Measurements from ENCODE around the gene ATP5F1E.
"Not testable (repeated sequence)": the region's sequence is repeated elsewhere in the genome, so short reads cannot be mapped to it uniquely, and the experiment has no call there.

Gene ATP5F1E

DNA sequence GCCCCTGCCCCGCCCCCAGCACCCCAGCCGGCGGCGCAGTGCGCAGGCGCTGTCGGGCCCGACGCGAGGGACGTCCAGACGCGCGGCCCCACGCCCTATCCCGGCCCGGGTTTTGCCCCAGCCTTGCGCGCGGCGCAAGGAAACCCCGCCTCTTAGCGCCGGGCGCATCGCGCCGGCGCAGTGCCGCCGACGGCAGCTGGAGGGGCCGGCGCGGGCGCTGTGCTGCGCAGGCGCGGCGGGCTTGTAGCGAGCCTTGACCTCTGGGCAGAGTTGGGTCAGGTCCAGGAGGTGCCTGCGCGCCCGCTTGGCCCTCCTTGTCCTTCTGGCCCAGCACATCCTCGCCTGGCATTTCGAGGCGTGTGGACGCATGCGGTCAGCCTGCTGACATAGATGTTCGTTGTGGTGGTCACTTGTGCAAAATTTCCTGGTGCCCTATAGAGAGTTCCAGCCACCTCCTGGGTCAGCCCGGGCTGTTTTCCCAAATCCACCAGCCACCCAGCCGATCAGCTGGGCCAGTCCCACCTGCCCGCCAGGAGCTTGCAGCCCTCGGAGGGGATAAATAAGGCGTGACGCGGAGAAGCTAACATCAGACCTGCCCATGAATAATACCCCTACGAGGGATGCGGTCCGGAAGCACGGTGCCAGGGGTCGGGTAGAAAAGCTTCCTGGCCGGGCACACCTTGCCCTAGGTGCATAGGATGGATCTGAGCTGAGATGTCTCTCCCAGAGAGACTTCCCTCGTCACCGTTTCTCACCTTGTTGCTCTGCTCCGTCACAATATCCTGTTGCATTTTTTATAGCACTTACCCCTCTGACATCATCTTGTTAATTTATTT is 10.9 kb upstream of the ATP5F1E start:
- peak; percentile 78 to 79 for DNase-seq (ENCODE audit: low read depth in 2 of 2)

DNA sequence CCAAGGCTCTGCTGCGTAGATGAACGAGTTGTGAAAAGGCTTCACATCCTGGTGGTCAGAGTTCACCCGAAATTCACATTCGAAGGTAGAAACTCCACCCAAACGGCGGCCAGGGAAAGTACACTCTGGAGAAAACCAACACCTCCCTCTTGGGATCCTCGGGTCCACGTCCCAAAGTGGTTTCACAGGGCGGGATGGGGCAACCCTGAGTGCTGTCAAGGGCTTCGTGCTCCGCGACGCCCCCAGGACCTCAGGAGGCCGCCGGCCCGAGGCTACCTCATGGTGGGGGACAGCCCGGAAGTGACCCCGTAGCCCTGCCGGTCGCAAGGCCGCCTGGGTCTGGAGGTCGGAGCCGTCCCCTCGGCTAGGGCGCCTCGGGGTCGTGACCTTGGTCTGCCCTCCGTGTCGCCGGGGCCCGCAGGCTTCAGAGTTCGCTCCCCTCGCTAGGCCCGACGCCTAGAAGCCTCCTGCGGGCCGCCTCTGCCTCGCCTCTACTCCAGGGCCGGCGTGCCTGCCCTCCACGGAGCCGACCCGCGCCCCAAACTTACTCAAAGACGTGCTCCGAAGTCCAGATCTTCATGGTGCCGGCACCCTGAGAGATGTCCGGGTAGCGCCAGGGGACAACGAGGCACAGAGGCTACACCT is 10.1 kb upstream of the ATP5F1E start, which contains the start of gene PRELID3B:
TSS of gene PRELID3B (minus strand) at position 636 of the 645 bp plus-strand sequence. CDS start at position 580, 56 bp downstream.
- DNase-seq (ENCODE audit: low read depth in 2 of 2) = no peak

DNA sequence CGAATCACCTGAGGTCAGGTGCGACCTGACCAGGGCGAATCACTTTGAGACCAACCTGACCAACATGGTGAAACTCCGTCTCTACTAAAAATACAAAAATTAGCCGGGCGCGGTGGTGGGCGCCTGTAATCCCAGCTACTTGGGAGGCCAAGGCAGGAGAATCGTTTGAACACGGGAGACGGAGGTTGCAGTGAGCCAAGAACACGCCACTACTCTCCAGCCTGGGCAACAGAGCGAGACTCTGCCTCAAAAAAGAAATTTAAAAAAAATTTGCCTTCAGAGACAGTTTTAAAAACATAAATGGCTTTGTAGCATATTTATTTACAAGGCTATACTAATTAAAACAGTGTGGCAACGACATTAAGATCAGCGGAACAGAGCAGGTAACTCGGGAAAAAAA is 9.4 kb upstream of the ATP5F1E start:
- DNase-seq (ENCODE audit: low read depth in 2 of 2) = not testable (repeated sequence)

DNA sequence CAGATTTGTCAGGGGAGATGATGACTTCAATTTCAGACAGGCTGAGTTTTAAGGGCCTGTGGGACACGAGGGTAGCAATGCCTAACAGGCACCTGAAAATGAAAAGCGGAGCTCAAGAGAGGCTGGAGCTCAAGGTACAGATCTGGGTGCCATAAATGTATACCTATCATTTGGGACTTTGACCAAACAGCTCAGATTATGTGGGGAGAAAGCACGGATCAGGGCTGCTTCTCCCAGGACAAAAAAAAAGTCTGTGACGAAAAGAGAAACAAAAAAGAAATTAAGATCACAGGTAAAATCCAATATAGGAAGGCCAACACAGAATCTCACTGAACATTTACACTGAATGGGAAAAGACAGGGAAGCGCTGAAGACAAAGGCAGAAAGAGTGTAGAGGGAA is 8.5 kb upstream of the ATP5F1E start:
- no peak for DNase-seq (ENCODE audit: low read depth in 2 of 2)

DNA sequence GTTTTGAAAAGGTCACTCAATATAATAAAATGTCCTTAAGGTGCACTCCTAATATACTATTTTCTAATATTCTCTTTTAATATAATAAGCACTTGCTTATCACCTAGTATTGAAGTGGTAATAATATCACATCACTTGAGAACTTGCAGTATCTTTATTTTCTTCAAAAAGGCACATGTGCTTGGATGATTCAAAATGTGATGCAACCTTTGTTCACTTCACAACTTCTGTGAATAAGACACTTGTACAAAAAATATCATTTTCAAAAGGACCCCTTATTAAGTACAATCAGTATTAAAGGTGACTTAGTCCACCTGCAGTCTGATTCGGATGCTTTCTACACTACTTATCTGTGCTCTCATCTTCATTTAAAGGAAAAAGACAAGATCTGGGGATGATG is 7.1 kb upstream of the ATP5F1E start:
- DNase-seq (ENCODE audit: low read depth in 2 of 2) = no peak

DNA sequence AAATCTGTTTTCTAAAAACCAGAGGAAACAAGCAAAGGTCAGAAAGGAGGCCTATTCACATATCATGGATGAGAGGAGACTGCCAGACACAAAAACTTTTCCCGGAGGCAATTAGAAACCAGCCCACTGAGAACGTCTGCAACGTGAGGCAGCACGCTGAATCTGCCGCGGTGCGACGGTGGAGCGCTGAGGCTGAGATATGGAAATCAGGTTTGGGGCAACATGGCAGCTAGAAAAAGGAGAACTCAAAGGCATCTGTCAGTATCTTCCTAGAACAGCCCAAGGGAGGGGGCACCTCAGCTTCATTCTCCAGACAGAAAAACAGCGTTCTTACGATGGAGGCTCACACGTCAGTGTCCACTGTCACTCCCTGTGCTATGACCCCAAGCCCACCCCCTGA is 5.3 kb upstream of the ATP5F1E start:
- no peak for DNase-seq (ENCODE audit: low read depth in 2 of 2)

DNA sequence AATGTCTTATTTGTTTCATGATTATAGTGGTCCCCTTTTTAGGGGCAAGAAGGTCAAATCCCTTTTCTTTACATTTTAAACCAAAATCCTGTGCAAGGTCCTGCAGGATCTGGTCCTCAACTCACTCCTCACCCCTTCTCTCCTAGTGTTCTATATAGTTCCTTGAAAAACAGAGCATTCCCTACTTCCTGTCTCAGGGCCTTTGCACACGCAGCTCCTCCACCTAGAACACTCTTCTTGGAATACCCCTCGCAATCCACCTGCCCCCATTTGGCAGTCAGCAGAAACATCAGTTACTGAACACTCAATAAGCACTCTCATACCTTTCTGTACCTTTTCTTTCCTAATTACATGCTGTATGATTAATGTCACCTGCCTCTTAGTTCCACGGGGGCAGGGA is 3.2 kb upstream of the ATP5F1E start:
- no peak for DNase-seq (ENCODE audit: low read depth in 2 of 2)

DNA sequence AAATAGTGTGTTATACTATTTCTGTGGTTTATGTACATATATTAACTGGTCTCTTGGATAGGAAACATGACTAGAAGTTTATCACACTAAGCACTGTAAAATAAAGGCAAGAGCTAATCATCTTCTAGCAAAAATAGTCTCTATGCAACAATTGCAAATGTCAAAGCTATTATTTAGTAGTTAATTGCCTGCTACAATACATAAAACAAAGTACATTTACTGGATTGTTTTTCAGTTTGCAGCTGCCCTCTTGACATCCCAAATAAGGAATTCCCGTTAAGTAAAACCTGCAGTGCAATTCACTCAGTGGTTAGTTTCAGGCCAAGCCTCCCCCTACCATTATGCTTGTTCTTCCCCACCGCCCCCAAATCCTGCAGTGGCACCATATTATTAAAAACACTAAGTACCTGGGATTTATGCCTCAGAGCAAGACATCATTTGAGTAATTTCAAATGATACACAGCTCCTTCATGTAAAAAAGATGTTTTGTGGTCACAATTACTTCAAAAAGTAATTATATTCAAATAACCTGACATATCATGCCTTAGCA is 1.6 kb upstream of the ATP5F1E start:
- DNase-seq (ENCODE audit: low read depth in 2 of 2) = no peak

DNA sequence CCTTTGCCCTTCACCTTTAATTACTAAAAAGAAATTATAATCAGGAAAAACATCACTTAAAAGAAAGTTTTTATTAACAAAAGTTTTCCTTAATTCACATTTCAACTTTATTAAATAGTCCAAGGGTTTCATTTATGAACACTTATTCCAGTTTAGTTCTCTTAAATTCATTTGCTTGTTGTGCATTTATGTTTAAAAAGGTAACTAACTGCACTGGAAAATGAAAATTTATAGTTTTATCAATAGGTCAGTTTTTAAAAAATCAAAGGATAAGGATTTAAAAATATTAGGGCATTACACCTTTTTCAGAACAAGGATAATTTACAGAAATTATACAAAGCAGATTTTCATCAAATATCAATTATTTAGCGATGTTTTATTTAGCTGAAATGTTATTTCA is 958 bp upstream of the ATP5F1E start:
- DNase-seq (ENCODE audit: low read depth in 2 of 2) = no peak

DNA sequence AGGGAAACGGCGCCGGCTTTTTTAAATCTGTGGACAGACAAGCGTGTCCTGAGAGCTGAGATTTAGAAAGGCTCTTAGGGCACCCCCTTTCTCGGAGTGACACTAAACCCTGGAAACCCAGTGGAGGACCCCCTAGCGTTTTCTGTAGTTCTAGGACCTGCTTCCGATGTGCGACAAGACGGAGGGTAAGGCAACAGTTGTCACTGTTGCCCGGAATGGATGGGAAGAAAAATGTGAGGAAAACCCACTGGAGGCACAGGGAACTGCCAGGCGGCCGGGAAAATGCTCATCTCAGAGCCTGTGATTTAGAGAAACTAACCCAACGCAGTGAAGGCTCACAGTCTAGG is 551 bp upstream of the ATP5F1E start:
- DNase-seq (ENCODE audit: low read depth in 2 of 2) = no peak

DNA sequence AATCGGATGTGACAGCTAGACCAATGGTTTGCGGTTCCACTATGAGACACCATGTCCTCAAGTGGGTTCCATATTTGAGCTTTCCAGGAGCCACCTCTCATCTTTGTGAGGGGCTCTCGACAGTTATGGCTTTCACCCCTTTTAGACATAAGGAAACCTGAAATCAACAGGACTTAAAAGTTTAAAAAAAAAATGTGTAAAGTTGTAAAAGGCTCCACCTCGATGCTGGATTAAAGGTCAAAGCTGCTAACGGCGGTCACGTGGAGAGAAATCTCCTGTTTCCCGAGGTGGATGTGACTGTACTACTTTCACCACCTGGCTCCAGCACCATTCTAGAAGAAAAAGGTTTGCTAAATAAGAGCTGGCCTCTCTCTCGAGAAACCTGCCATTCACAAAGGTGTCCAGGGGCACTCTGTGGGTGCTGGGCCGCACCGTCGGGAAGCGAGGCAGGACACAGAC is 542 bp downstream of the ATP5F1E start:
- no peak for DNase-seq (ENCODE audit: low read depth in 2 of 2)

DNA sequence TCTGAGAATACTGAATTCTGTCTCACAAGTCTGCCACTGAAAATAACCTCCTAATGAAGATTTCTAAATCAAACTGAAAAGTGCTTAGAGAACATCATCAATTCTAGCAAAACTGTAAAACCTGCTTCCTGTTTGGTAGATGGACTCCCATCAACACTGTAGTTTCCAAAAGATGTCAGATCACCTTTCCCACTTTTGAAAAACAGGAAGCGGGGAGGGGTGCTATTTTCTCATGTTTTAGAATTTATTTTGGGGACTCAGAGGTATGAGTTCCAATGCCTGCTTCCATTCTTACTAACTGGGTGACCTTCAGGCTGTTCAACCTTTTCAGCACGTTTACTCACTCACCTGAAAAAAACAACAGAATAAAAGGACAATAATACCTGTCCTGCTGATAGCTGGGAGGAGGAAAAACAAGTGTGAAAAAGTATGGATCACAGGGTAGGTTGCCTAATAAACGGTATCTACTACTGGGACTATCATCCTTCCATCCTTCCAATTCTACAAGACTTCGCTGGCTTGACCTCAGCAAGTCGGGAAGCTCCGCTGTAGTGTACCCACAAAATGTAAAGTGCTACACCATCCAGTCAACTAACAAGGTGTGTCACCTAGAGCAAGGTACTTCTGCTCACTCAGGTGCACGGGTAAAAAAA is 1.1 kb downstream of the ATP5F1E start:
- DNase-seq (ENCODE audit: low read depth in 2 of 2) = no peak

DNA sequence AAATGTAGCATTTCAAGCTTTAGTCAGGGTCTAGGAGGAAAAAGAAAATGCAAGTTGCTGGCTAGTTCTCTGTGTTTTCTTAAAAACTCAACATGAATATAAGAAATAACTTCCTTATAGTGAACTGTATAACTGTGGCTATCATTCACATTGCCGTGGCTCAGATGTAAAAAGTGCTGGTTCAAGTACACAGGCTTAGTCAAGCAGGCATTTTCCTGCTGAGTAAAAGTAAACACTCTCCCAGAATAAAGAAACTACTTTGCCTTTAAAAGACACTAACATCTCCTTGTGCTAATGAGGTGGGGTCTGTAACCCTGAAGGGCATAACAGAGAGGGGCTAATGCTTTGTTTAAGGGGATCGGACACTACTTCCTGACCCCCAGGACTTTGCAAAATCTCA is 3.3 kb downstream of the ATP5F1E start:
- no peak for DNase-seq (ENCODE audit: low read depth in 2 of 2)

DNA sequence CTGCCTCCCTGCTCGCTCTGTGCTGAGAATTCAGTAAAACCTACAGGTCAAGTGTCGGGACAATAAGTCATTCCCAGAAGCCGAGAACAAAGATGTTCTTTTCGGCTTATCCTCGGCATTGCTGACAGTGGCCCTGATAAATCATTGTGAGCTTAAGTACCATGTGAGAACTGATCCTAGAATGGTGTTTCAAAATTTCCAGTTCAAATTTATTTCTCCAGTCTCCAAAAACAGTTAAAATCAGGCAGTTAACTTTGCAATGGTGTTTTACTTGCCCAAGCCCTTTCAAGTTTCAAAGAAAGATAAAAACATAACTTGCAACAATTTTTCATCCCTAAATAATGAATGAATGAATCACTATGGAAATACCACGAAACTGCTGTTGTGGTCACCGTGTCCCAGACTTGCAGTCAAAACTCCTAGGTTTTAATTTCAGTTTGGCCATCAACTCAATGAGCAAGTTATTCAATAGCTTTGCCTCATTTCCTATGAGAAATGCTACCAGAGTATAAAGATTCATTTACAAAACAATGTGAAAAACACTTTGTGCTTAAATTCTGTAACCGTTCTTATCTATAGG is 4.3 kb downstream of the ATP5F1E start:
- peak; percentile 39 to 43 for DNase-seq (ENCODE audit: low read depth in 2 of 2)

DNA sequence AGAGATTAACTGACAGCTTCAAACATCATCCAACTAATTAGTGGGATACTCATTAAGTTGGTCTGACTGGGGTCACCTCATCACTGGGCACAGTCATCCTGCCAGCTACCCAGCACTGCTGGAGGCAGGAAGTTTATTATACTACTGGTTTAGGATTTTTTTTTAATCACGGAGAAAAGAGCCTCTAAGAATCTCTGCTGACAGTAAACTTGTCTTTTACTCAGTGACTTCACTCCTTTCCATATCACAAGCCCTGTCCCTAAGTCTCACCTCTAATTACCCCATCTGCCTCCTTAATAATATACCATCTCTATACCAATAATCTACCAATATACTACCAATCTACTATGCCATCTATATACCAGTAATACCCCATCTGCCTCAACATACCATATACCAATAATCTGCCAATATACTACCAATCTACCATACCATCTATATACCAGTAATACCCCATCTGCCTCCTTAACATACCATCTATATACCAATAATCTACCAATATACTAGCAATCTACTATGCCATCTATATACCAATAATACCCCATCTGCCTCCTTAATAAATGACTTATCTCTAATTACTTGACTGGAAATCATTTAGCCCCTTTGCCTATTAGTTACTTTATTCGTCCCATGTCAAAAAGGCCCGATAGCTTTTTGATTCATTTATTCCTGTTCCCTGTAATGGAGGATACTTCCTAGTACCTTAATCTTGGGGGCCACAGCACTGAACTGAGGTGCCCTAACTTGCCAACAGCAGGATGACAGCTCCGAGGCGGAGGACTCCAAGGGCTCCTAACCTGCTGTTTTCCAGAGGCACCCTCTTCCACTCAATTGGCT is 5.0 kb downstream of the ATP5F1E start:
- DNase-seq (ENCODE audit: low read depth in 2 of 2) = no peak

DNA sequence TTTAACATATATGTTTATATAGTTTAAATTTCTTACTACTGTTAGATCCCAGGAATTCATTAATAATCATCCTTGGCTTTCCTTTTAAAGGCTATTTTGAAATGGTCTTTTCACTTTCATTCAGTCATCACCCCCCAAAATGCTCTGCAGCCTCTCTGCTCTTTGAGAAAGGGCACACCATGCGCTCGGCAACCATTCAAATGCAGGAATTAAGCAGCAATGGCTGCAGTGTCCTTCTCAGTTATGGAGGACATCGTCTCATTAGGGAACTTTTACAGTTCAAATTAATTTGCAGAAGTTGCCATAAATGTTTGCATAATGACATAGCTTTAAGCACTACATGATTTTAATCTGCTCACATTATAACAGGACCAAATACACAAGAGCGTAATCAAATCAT is 6.6 kb downstream of the ATP5F1E start:
- DNase-seq (ENCODE audit: low read depth in 2 of 2) = no peak

DNA sequence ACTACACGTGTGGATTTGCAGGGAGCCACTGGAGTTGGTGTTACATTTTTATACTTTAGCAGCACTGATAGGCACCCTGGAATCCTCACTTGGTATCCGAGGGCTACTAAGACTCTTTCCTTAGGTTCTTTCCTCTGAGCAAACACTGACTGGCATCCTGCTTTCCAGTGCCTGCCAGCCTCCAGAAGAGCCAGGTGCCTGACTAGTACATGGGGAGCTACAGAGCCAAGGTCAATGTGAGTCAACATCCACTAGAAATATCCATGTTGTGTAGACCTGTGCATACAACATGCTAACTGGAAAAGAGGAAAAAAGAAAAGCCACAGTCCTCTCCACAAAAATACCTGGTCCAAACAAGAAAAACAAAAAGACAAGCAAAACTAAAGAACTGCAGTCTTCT is 7.0 kb downstream of the ATP5F1E start:
- no peak for DNase-seq (ENCODE audit: low read depth in 2 of 2)

DNA sequence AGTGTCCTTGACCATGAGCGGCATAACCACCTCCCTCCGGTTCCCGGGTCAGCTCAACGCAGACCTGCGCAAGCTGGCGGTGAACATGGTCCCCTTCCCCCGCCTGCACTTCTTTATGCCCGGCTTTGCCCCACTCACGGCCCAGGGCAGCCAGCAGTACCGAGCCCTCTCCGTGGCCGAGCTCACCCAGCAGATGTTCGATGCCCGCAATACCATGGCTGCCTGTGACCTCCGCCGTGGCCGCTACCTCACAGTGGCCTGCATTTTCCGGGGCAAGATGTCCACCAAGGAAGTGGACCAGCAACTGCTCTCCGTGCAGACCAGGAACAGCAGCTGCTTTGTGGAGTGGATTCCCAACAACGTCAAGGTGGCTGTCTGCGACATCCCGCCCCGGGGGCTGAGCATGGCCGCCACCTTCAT is 8.0 kb downstream of the ATP5F1E start:
- DNase-seq (ENCODE audit: low read depth in 2 of 2) = no peak

DNA sequence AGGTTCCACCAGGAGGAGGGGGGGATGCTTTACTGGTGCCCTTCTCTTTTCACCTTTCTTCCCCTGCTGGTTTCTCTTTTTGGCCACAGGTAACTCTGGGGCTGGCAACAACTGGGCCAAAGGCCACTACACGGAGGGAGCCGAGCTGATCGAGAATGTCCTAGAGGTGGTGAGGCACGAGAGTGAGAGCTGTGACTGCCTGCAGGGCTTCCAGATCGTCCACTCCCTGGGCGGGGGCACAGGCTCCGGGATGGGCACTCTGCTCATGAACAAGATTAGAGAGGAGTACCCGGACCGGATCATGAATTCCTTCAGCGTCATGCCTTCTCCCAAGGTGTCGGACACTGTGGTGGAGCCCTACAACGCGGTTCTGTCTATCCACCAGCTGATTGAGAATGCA is 8.5 kb downstream of the ATP5F1E start:
- no peak for DNase-seq (ENCODE audit: low read depth in 2 of 2)

DNA sequence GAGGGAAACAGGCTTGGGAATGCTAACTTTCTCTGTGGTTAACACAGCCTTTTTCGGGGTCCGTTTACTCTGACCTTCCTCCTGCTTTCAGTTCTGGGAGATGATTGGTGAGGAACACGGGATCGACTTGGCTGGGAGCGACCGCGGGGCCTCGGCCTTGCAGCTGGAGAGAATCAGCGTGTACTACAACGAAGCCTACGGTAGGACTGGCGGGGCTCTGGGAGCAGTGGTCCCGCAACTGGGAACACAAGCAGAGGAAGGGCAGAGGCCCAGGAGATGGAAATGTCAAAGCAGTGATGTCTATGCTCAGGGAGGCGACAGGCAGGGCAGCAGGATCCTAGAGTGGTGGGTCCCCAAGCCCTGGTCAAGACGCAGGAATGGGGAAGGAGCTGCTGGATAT is 9.4 kb downstream of the ATP5F1E start:
- DNase-seq (ENCODE audit: low read depth in 2 of 2) = no peak

DNA sequence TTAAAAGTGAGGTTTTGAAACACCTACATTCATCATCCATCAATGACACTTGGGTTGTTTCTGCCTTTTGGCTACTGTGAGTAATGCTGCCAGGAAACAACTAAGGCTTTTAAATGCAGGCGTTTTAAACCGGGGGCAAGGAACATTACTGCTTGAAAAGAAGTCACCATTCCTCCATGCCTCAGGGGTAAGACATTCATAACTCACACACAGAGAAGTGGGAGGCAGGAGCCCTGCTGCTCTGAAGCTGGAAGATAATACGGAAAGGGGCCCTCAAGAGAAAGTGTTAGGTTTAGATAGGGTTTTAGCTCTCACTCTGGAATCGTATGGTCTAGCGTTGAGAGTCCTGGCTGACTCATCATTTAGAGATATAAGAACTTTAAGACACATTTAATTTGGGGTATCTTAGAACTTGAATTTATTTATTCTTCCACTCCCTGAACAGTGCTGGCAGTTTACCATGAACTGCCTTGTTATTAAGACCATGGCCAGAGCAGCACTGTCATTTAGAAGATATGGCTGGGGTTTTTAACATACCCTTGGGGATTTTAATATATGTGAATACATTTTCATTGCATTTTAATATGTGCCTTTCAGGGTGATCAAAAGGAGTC is 11.1 kb downstream of the ATP5F1E start:
- no peak for DNase-seq (ENCODE audit: low read depth in 2 of 2)

Measured in fibroblast of skin of left quadriceps (primary cell).